GM18517 (cell line): Measurements from ENCODE around the gene OXCT2.
"Not testable (repeated sequence)": the region's sequence is repeated elsewhere in the genome, so short reads cannot be mapped to it uniquely, and the experiment has no call there.

Experiments
- ATAC-seq: cut with Tn5 transposase; IDR thresholded peaks from one replicate; pipeline ENCODE4 v1.9.1; 2021; ENCODE audit warnings: mild to moderate bottlenecking, moderate library complexity; ENCODE audit not compliant: unreplicated experiment

The OXCT2 gene

GRCh38 chr1:39763619-39764374 lies 7.4 kb downstream of the OXCT2 start:
- not testable (repeated sequence) for ATAC-seq

GRCh38 chr1:39762550-39763540 lies 8.3 kb downstream of the OXCT2 start:
- ATAC-seq: no peak

GRCh38 chr1:39761557-39762260 lies 9.4 kb downstream of the OXCT2 start:
- ATAC-seq: no peak

GRCh38 chr1:39761016-39761415 lies 10.1 kb downstream of the OXCT2 start:
- ATAC-seq: no peak

GRCh38 chr1:39760074-39761008 lies 10.8 kb downstream of the OXCT2 start:
- no peak for ATAC-seq

- no peak for ATAC-seq
Observed at GRCh38 chr1:39759436-39759726, 11.8 kb downstream of the OXCT2 start.

GRCh38 chr1:39758556-39759435 lies 12.4 kb downstream of the OXCT2 start:
- no peak for ATAC-seq

- ATAC-seq: no peak
Observed at GRCh38 chr1:39757501-39757900, 13.6 kb downstream of the OXCT2 start.

- no peak for ATAC-seq
Observed at GRCh38 chr1:39755965-39756659, 15.0 kb downstream of the OXCT2 start.

GRCh38 chr1:39754906-39755504 lies 16.1 kb downstream of the OXCT2 start:
- ATAC-seq: no peak

GRCh38 chr1:39754026-39754570 lies 17.1 kb downstream of the OXCT2 start:
- ATAC-seq: no peak

- no peak for ATAC-seq
Observed at GRCh38 chr1:39753132-39754025, 17.8 kb downstream of the OXCT2 start.

GRCh38 chr1:39752703-39753102 lies 18.4 kb downstream of the OXCT2 start:
- ATAC-seq: no peak

GRCh38 chr1:39751595-39751994 lies 19.6 kb downstream of the OXCT2 start:
- no peak for ATAC-seq

- ATAC-seq: no peak
Observed at GRCh38 chr1:39745016-39745670, 26.0 kb downstream of the OXCT2 start.

GRCh38 chr1:39738622-39739366 lies 32.4 kb downstream of the OXCT2 start, which contains the start of gene PPIE:
Gene PPIE, plus strand, starts transcription at chr1:39738882. Its CDS starts 19 bp downstream, at chr1:39738901.
- ATAC-seq: no peak
